Kidney (tissue), 14 donors: ENCODE data around the gene ANGEL2. TPM values are rescaled to one million over a fixed set of nuclear protein-coding genes. Genes with fewer than 3 reads are reported as not detected.

Experiments used
- DNase-seq, 5 donors: peaks; one replicate each; pipeline ENCODE4 v3.0.0-alpha.2; 2013 to 2020
- FAIRE-seq: peaks from 2 replicates; lab custom pipeline; 2012; peaks lifted over from hg19 to GRCh38; lab: Jason Lieb, UNC
- H3K27ac ChIP-seq, 2 donors: one replicate each; pipeline ENCODE4 v1.7.0; 2013; ENCODE audit warnings: low read depth in 2 of 2, low read length in 2 of 2, inconsistent platforms in 1 of 2
- H3K27me3 ChIP-seq: one replicate; pipeline ENCODE4 v1.7.1; 2013; ENCODE audit warnings: low read length, inconsistent platforms; ENCODE audit not compliant: control insufficient read depth, insufficient read depth
- H3K36me3 ChIP-seq, 3 donors: one replicate each; pipeline versions ENCODE4 v1.7.0 to v1.7.1; 2013; ENCODE audit warnings: low read length in 3 of 3, control low read depth in 1 of 3, inconsistent platforms in 1 of 3; ENCODE audit not compliant: insufficient read depth in 3 of 3, control insufficient read depth in 2 of 3
- H3K4me1 ChIP-seq, 3 donors: one replicate each; pipeline versions ENCODE4 v1.7.0 to v1.7.1; 2013; ENCODE audit warnings: low read length in 3 of 3, inconsistent platforms in 1 of 3, low read depth in 1 of 3; ENCODE audit not compliant: control insufficient read depth in 2 of 3, insufficient read depth in 2 of 3
- H3K4me3 ChIP-seq, 3 donors: one replicate each; pipeline versions ENCODE4 v1.7.0 to v1.8.1; 2013; ENCODE audit warnings: low read length in 3 of 3, control low read depth in 1 of 3, inconsistent platforms in 1 of 3
- H3K9ac ChIP-seq, 3 donors: one replicate each; pipeline versions ENCODE4 v1.7.0 to v1.7.1; 2013; ENCODE audit warnings: low read length in 3 of 3, control low read depth in 1 of 3, inconsistent platforms in 1 of 3
- H3K9me3 ChIP-seq, 3 donors: one replicate each; pipeline versions ENCODE4 v1.7.0 to v1.7.1; 2013; ENCODE audit warnings: low read length in 3 of 3, control low read depth in 1 of 3, inconsistent platforms in 1 of 3; ENCODE audit not compliant: control insufficient read depth in 2 of 3, insufficient read depth in 1 of 3
- intact Hi-C: fragments of 100-400 bp; cut with DNase I; formaldehyde crosslinking; loops from one replicate; pipeline ENCODE4 v1.11.1; 2022
- polyA plus RNA-seq: library from polyadenylated mRNA; stranded (reverse); fragments of 350-450 nt; fragmentation: Illumina TruSeq; extraction: RNeasy Lipid Tissue Mini Kit (QIAGEN cat#74804); gene quantifications from one replicate; pipeline ENCODE4 v1.2.3, GENCODE V29; 2014; ENCODE audit warnings: low read depth, low replicate concordance; ENCODE audit not compliant: insufficient read depth
- total RNA-seq: library from RNA; stranded (reverse); fragmentation: NEBNext Ultra II Directional; extraction: Animal tissue kit (Norgen Biotek cat#: 25700); gene quantifications from one replicate; pipeline ENCODE4 v1.2.1, GENCODE V29; 2021
- TF ChIP-seq, protein P1 (sequence below): IDR thresholded peaks from 3 replicates; pipeline ENCODE4 v1.5.1; 2012; ENCODE audit warnings: mild to moderate bottlenecking, moderate library complexity, borderline replicate concordance; ENCODE audit not compliant: insufficient read depth; ENCODE audit errors: extremely low read depth
- donor health status: control.
- donor health status: control.
- donor health status: control.
- donor health status: control.
- donor health status: control.
- donor health status: DM: yes; HTN: yes; CAD: no.
- donor health status: Normal renal cell carcinoma (clear cell type).

The ANGEL2 gene
- total and polyA plus RNA-seq, 2 donors from 2014 or later = 11.0 to 38.6 TPM

DNA sequence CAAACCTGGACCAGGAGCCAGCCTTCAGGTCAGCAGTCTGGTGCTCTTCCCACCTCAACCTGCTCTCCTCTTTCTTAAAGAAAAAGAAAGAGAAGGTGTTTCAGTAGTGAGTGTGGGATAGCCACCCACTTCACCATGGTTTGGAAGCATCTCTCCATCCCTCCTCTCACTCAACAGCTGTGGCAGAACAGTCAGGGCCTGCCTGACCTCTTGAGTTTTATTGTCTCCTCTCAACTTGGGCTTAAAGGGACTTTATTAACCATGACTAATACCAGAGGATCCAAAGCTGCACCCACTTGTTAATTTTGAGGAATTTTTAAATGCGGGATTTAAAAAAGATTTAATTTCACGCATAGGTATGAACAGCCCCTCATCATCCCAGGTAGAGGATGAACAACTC is 65.9 kb downstream of the ANGEL2 start:
- no peak for FAIRE-seq

GRCh38 chr1:212946872-212947271 is 68.8 kb downstream of the ANGEL2 start:
- TF ChIP-seq, protein P1, sequence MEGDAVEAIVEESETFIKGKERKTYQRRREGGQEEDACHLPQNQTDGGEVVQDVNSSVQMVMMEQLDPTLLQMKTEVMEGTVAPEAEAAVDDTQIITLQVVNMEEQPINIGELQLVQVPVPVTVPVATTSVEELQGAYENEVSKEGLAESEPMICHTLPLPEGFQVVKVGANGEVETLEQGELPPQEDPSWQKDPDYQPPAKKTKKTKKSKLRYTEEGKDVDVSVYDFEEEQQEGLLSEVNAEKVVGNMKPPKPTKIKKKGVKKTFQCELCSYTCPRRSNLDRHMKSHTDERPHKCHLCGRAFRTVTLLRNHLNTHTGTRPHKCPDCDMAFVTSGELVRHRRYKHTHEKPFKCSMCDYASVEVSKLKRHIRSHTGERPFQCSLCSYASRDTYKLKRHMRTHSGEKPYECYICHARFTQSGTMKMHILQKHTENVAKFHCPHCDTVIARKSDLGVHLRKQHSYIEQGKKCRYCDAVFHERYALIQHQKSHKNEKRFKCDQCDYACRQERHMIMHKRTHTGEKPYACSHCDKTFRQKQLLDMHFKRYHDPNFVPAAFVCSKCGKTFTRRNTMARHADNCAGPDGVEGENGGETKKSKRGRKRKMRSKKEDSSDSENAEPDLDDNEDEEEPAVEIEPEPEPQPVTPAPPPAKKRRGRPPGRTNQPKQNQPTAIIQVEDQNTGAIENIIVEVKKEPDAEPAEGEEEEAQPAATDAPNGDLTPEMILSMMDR = no peak
- H3K4me1 ChIP-seq = peaks cover 0 to 11% (median 4%) of the 10 kb centered on the region in 3 donors
- H3K36me3 ChIP-seq = no peaks in the 10 kb centered on the region
- H3K9me3 ChIP-seq = no peaks in the 10 kb centered on the region
- no peak overlapping the region for H3K9ac ChIP-seq
- H3K4me3 ChIP-seq = no peak overlapping the region
- DNase-seq (no peak), FAIRE-seq (no peak)
- H3K27ac ChIP-seq = no peak overlapping the region
- intact Hi-C loops = no loop called here
- no peaks in the 10 kb centered on the region for H3K27me3 ChIP-seq

More for the DNA sequence above, 65.9 kb downstream of the ANGEL2 start:
- Histone ChIP-seq H3K4me1 (peaks cover 0 to 11% (median 4%) of the 10 kb centered on the region in 3 donors), H3K27me3 (no peaks in the 10 kb centered on the region), H3K9me3 (no peaks in the 10 kb centered on the region), H3K36me3 (no peaks in the 10 kb centered on the region), H3K27ac (no peak overlapping the region), H3K4me3 (peak overlapping the region; percentile 57 to 69 (median 66)), H3K9ac (peak overlapping the region in 2 of 3 donors; percentile 45 to 53)
- intact Hi-C loops = no loop called here
- TF ChIP-seq, protein P1 = no peak
- DNase-seq = no peak

DNA sequence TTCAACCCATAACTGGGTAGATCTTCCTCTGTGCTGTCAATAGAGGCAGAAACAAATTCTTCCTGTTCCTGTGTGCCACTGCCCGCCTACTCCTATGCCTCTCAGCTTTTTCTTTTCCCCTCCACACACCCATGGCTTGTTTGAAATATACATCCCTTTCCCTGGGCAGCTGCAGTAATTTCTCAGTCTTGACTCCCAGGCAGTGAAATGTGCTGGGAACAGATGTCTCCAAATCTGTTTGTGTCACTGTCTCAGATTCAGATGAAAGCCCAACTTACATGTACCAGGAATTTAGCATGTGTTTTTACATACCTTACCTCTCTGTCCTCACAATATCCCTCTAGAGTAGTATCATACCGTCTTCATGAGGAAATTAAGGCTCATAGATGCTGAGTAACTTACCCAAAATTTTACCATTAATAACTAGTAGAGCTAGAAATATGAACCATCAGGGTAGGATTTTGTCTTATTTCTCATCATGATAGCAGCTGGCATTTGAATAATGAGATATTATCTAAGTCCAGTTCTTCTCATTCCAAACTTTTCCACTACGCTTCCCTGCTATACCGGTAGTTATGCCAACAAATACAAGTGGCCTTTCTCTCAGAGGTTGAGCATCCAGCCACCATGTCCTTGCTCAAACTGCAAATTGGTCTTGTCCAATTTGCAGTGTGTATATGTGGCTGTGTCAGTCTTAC is 70.1 kb downstream of the ANGEL2 start:
- intact Hi-C loops = no loop called here
- no peak overlapping the region for H3K9ac ChIP-seq
- FAIRE-seq = no peak
- H3K36me3 ChIP-seq = no peaks in the 10 kb centered on the region
- peaks cover 0 to 4% (median 2%) of the 10 kb centered on the region in 3 donors for H3K4me1 ChIP-seq
- no peaks in the 10 kb centered on the region for H3K9me3 ChIP-seq
- TF ChIP-seq, protein P1 = no peak
- no peak overlapping the region for H3K4me3 ChIP-seq
- no peak for DNase-seq
- no peak overlapping the region for H3K27ac ChIP-seq
- H3K27me3 ChIP-seq = no peaks in the 10 kb centered on the region
